Activated CD8-positive, alpha-beta memory T cell treated with anti-CD3 and anti-CD28 coated beads, Interleukin-2, amount 50 U/mL, for 1 hour (primary cell): ENCODE measurements around the gene SLC66A2.

Source experiments
- DNase-seq: peaks from one replicate; pipeline ENCODE4 v3.0.0-alpha.2; 2020; ENCODE audit errors: extremely low read depth

The SLC66A2 gene

GRCh38 chr18:79903071-79903635, 48.3 kb downstream of the SLC66A2 start:
- DNase-seq: no peak

GRCh38 chr18:79902640-79903039, 48.8 kb downstream of the SLC66A2 start:
- no peak for DNase-seq

- no peak for DNase-seq
Observed at GRCh38 chr18:79902075-79902474, 49.4 kb downstream of the SLC66A2 start.

GRCh38 chr18:79901665-79902064, 49.8 kb downstream of the SLC66A2 start:
- DNase-seq: no peak

GRCh38 chr18:79900610-79901570, 50.6 kb downstream of the SLC66A2 start:
- DNase-seq: no peak

GRCh38 chr18:79899609-79900445, 51.6 kb downstream of the SLC66A2 start:
- DNase-seq: no peak

GRCh38 chr18:79898952-79899608, 52.4 kb downstream of the SLC66A2 start:
- no peak for DNase-seq

GRCh38 chr18:79897940-79898625, 53.4 kb downstream of the SLC66A2 start:
- DNase-seq: no peak

GRCh38 chr18:79896738-79897137, 54.7 kb downstream of the SLC66A2 start:
- no peak for DNase-seq

GRCh38 chr18:79890674-79891073, 60.8 kb downstream of the SLC66A2 start:
- no peak for DNase-seq

- no peak for DNase-seq
Observed at GRCh38 chr18:79889569-79889968, 61.9 kb downstream of the SLC66A2 start.

- no peak for DNase-seq
Observed at GRCh38 chr18:79888016-79888415, 63.4 kb downstream of the SLC66A2 start.

- DNase-seq: no peak
Observed at GRCh38 chr18:79887181-79888000, 64.1 kb downstream of the SLC66A2 start.

- no peak for DNase-seq
Observed at GRCh38 chr18:79884963-79885728, 66.3 kb downstream of the SLC66A2 start.

- no peak for DNase-seq
Observed at GRCh38 chr18:79884294-79884962, 67.0 kb downstream of the SLC66A2 start.

GRCh38 chr18:79883461-79884293, 67.8 kb downstream of the SLC66A2 start:
- no peak for DNase-seq

GRCh38 chr18:79882522-79883241, 68.8 kb downstream of the SLC66A2 start:
- no peak for DNase-seq
